ENCODE results near the gene WFDC2. TPM values are rescaled to one million over a fixed set of nuclear protein-coding genes. Genes with fewer than 3 reads are reported as not detected.
"Not testable (repeated sequence)": the region's sequence is repeated elsewhere in the genome, so short reads cannot be mapped to it uniquely, and the experiment has no call there.

The WFDC2 gene
- total RNA-seq, 1 donor from 2014 or later = 25.0 TPM

- no peak for DNase-seq (ENCODE audit: low read depth)
Measured at GRCh38 chr20:45452238-45452637, 17.3 kb upstream of the WFDC2 start.

GRCh38 chr20:45452772-45453691 is 16.5 kb upstream of the WFDC2 start:
- DNase-seq (ENCODE audit: low read depth) = no peak

GRCh38 chr20:45456632-45457031 is 12.9 kb upstream of the WFDC2 start:
- peak; percentile 47 for DNase-seq (ENCODE audit: low read depth)

GRCh38 chr20:45459606-45460005 is 9.9 kb upstream of the WFDC2 start:
- peak; percentile 13 for DNase-seq (ENCODE audit: low read depth)

GRCh38 chr20:45461225-45461624 is 8.3 kb upstream of the WFDC2 start:
- peak; percentile 77 for DNase-seq (ENCODE audit: low read depth)

- DNase-seq (ENCODE audit: low read depth) = no peak
Measured at GRCh38 chr20:45462711-45463509, 6.6 kb upstream of the WFDC2 start.

GRCh38 chr20:45463709-45464108 is 5.8 kb upstream of the WFDC2 start:
- DNase-seq (ENCODE audit: low read depth) = no peak

- no peak for DNase-seq (ENCODE audit: low read depth)
Measured at GRCh38 chr20:45465491-45466266, 3.9 kb upstream of the WFDC2 start.

- no peak for DNase-seq (ENCODE audit: low read depth)
Measured at GRCh38 chr20:45467172-45467571, 2.4 kb upstream of the WFDC2 start.

GRCh38 chr20:45467861-45468260 is 1.7 kb upstream of the WFDC2 start:
- no peak for DNase-seq (ENCODE audit: low read depth)

GRCh38 chr20:45470262-45470931 is 844 bp downstream of the WFDC2 start:
- peak; percentile 63 for DNase-seq (ENCODE audit: low read depth)

GRCh38 chr20:45470937-45471336 is 1.4 kb downstream of the WFDC2 start:
- DNase-seq (ENCODE audit: low read depth) = peak; percentile 36

- not testable (repeated sequence) for DNase-seq (ENCODE audit: low read depth)
Measured at GRCh38 chr20:45472286-45472685, 2.7 kb downstream of the WFDC2 start.

GRCh38 chr20:45477530-45478148 is 8.1 kb downstream of the WFDC2 start:
- not testable (repeated sequence) for DNase-seq (ENCODE audit: low read depth)

- no peak for DNase-seq (ENCODE audit: low read depth)
Measured at GRCh38 chr20:45479822-45480221, 10.3 kb downstream of the WFDC2 start.

GRCh38 chr20:45484676-45485075 is 15.1 kb downstream of the WFDC2 start:
- DNase-seq (ENCODE audit: low read depth) = no peak

- DNase-seq (ENCODE audit: low read depth) = no peak
Measured at GRCh38 chr20:45485388-45485787, 15.8 kb downstream of the WFDC2 start.

- DNase-seq (ENCODE audit: low read depth) = no peak
Measured at GRCh38 chr20:45487231-45487635, 17.7 kb downstream of the WFDC2 start.

- DNase-seq (ENCODE audit: low read depth) = peak; percentile 71
Measured at GRCh38 chr20:45489083-45489531, 19.6 kb downstream of the WFDC2 start.

GRCh38 chr20:45495501-45495941 is 26.0 kb downstream of the WFDC2 start:
- DNase-seq (ENCODE audit: low read depth) = no peak

GRCh38 chr20:45496166-45496565 is 26.6 kb downstream of the WFDC2 start:
- no peak for DNase-seq (ENCODE audit: low read depth)

Measured in renal cortical epithelial cell (primary cell).